GM12873 (cell line): ENCODE data around the gene DVL3.

Source experiments
- CTCF ChIP-seq: IDR thresholded peaks from 2 replicates; pipeline ENCODE4 v1.5.1; 2012; ENCODE audit warnings: low read depth, mild to moderate bottlenecking, moderate library complexity, low read length, control low read depth; ENCODE audit not compliant: insufficient read depth; ENCODE audit errors: missing control alignments

Gene DVL3

GRCh38 chr3:184180165-184180564 is 25.0 kb downstream of the DVL3 start:
- TF ChIP-seq CTCF = no peak

- TF ChIP-seq CTCF = no peak
Measured at GRCh38 chr3:184181596-184181995, 26.4 kb downstream of the DVL3 start.

- no peak for TF ChIP-seq CTCF
Measured at GRCh38 chr3:184183679-184184078, 28.5 kb downstream of the DVL3 start.

GRCh38 chr3:184184546-184185230 is 29.5 kb downstream of the DVL3 start:
- no peak for TF ChIP-seq CTCF

- TF ChIP-seq CTCF = no peak
Measured at GRCh38 chr3:184185461-184186183, 30.4 kb downstream of the DVL3 start.

GRCh38 chr3:184186184-184186901 is 31.2 kb downstream of the DVL3 start, which contains the start of gene ABCF3:
Gene ABCF3, plus strand, starts transcription at chr3:184186199. Its CDS starts 9 bp downstream, at chr3:184186208.
- no peak for TF ChIP-seq CTCF

GRCh38 chr3:184186902-184187207 is 31.7 kb downstream of the DVL3 start:
- TF ChIP-seq CTCF = no peak
